Measurements from ENCODE around the gene MARCHF7. TPM values are rescaled to one million over a fixed set of nuclear protein-coding genes. Genes with fewer than 3 reads are reported as not detected.

Gene MARCHF7
- total RNA-seq, 1 donor from 2014 or later: 105 TPM

DNA sequence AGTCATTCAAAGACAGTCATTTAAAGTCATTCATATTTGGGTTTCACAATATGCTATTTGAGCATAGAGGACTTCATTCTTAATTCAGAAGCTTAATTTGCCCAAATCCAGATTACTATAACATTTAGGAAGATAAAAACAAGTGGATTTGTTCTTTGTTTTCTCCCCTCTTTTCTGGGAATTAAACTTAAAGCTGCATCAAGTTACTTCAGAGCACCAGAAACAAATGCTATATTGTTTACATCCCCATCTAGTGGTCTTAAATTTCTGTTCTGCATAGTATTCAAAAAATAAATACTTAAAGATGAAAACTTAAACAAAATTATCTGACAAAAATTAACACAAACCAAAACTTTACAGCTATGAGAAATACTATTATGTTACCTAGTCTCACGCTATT, 34.7 kb upstream of the MARCHF7 start:
- no peaks in the 10 kb centered on the region for H3K36me3 Mint-ChIP-seq (ENCODE audit: low read depth, unreplicated experiment)
- no peak for FAIRE-seq

GRCh38 chr2:159680692-159681091, 31.6 kb upstream of the MARCHF7 start:
- Histone ChIP-seq H3K4me2 (ENCODE audit: low read length) (no peak overlapping the region), H3K27me3 (ENCODE audit: insufficient read depth, low read length) (no peaks in the 10 kb centered on the region), H3K9me3 (ENCODE audit: insufficient read depth, low read depth, low read length) (no peaks in the 10 kb centered on the region), H3K4me1 (ENCODE audit: insufficient read depth, low read length) (peaks cover 10% of the 10 kb centered on the region), H3K4me3 (ENCODE audit: insufficient read depth, low read depth, low read length) (no peak overlapping the region), H3K9ac (ENCODE audit: low read length) (no peak overlapping the region), H3K27ac (ENCODE audit: low read depth, low read length) (no peak overlapping the region), H2AFZ (ENCODE audit: low read depth, low read length) (no peak overlapping the region), H3K36me3 (ENCODE audit: insufficient read depth, low read length) (no peaks in the 10 kb centered on the region), H3K79me2 (ENCODE audit: insufficient read depth, low read length) (no peaks in the 10 kb centered on the region), H4K20me1 (ENCODE audit: insufficient read depth, low read length) (no peaks in the 10 kb centered on the region)
- FAIRE-seq: no peak
- Mint-ChIP-seq H3K4me1 (ENCODE audit: low read depth, unreplicated experiment) (peaks cover 23% of the 10 kb centered on the region), H3K27me3 (ENCODE audit: low read depth, unreplicated experiment) (no peaks in the 10 kb centered on the region), H3K36me3 (ENCODE audit: low read depth, unreplicated experiment) (no peaks in the 10 kb centered on the region), H3K4me3 (ENCODE audit: unreplicated experiment) (no peak overlapping the region), H3K27ac (ENCODE audit: unreplicated experiment) (no peak overlapping the region), H3K9me3 (ENCODE audit: unreplicated experiment) (no peaks in the 10 kb centered on the region)
- TF ChIP-seq CTCF (IDR thresholded peaks at IDR 0.05; ENCODE audit: insufficient read depth, low read depth, low read length) (no peak), EZH2 (IDR thresholded peaks at IDR 0.05; ENCODE audit: insufficient read depth, low read length) (no peak)
- no peak for DNase-seq (ENCODE audit: low read depth)

More for the DNA sequence above, 34.7 kb upstream of the MARCHF7 start:
- Histone ChIP-seq H3K4me2 (ENCODE audit: low read length) (no peak overlapping the region), H2AFZ (ENCODE audit: low read depth, low read length) (no peak overlapping the region), H3K36me3 (ENCODE audit: insufficient read depth, low read length) (no peaks in the 10 kb centered on the region), H3K27ac (ENCODE audit: low read depth, low read length) (no peak overlapping the region), H3K9me3 (ENCODE audit: insufficient read depth, low read depth, low read length) (no peaks in the 10 kb centered on the region), H3K27me3 (ENCODE audit: insufficient read depth, low read length) (no peaks in the 10 kb centered on the region), H3K4me3 (ENCODE audit: insufficient read depth, low read depth, low read length) (no peak overlapping the region), H4K20me1 (ENCODE audit: insufficient read depth, low read length) (no peaks in the 10 kb centered on the region), H3K79me2 (ENCODE audit: insufficient read depth, low read length) (no peaks in the 10 kb centered on the region), H3K4me1 (ENCODE audit: insufficient read depth, low read length) (no peaks in the 10 kb centered on the region), H3K9ac (ENCODE audit: low read length) (no peak overlapping the region)
- TF ChIP-seq EZH2 (IDR thresholded peaks at IDR 0.05; ENCODE audit: insufficient read depth, low read length): no peak
- peak; percentile 14 for TF ChIP-seq CTCF (IDR thresholded peaks at IDR 0.05; ENCODE audit: insufficient read depth, low read depth, low read length)
- no peak for DNase-seq (ENCODE audit: low read depth)
- peaks cover 4% of the 10 kb centered on the region for H3K4me1 Mint-ChIP-seq (ENCODE audit: low read depth, unreplicated experiment)
- H3K4me3 Mint-ChIP-seq (ENCODE audit: unreplicated experiment): no peak overlapping the region
- H3K27me3 Mint-ChIP-seq (ENCODE audit: low read depth, unreplicated experiment): no peaks in the 10 kb centered on the region
- H3K27ac Mint-ChIP-seq (ENCODE audit: unreplicated experiment): peak overlapping the region; percentile 24
- H3K9me3 Mint-ChIP-seq (ENCODE audit: unreplicated experiment): no peaks in the 10 kb centered on the region

GRCh38 chr2:159683817-159684216, 28.5 kb upstream of the MARCHF7 start:
- H3K4me3 Mint-ChIP-seq (ENCODE audit: unreplicated experiment): peak overlapping the region; percentile 28
- TF ChIP-seq CTCF (IDR thresholded peaks at IDR 0.05; ENCODE audit: insufficient read depth, low read depth, low read length) (no peak), EZH2 (IDR thresholded peaks at IDR 0.05; ENCODE audit: insufficient read depth, low read length) (no peak)
- FAIRE-seq: no peak

More at GRCh38 chr2:159683817-159684216, 28.5 kb upstream of the MARCHF7 start:
- H3K27me3 ChIP-seq (ENCODE audit: insufficient read depth, low read length): no peaks in the 10 kb centered on the region
- no peaks in the 10 kb centered on the region for H3K36me3 ChIP-seq (ENCODE audit: insufficient read depth, low read length)
- Mint-ChIP-seq H3K9me3 (ENCODE audit: unreplicated experiment) (no peaks in the 10 kb centered on the region), H3K27ac (ENCODE audit: unreplicated experiment) (peak overlapping the region; percentile 66), H3K36me3 (ENCODE audit: low read depth, unreplicated experiment) (no peaks in the 10 kb centered on the region), H3K27me3 (ENCODE audit: low read depth, unreplicated experiment) (no peaks in the 10 kb centered on the region), H3K4me1 (ENCODE audit: low read depth, unreplicated experiment) (peaks cover 23% of the 10 kb centered on the region)
- peak overlapping the region; percentile 16 for H3K4me2 ChIP-seq (ENCODE audit: low read length)
- no peak overlapping the region for H3K9ac ChIP-seq (ENCODE audit: low read length)
- peaks cover 10% of the 10 kb centered on the region for H3K4me1 ChIP-seq (ENCODE audit: insufficient read depth, low read length)
- no peak overlapping the region for H2AFZ ChIP-seq (ENCODE audit: low read depth, low read length)
- no peak for DNase-seq (ENCODE audit: low read depth)
- no peaks in the 10 kb centered on the region for H3K9me3 ChIP-seq (ENCODE audit: insufficient read depth, low read depth, low read length)
- peak overlapping the region; percentile 72 for H3K27ac ChIP-seq (ENCODE audit: low read depth, low read length)
- no peak overlapping the region for H3K4me3 ChIP-seq (ENCODE audit: insufficient read depth, low read depth, low read length)
- no peaks in the 10 kb centered on the region for H3K79me2 ChIP-seq (ENCODE audit: insufficient read depth, low read length)
- H4K20me1 ChIP-seq (ENCODE audit: insufficient read depth, low read length): no peaks in the 10 kb centered on the region

Data from astrocyte (in vitro differentiated cells and primary cell).